Measurements from ENCODE around the gene TEX26. TPM values are rescaled to one million over a fixed set of nuclear protein-coding genes. Genes with fewer than 3 reads are reported as not detected.
A peak's percentile ranks its signal among the peaks of the same experiment; 100 is the strongest.

The TEX26 gene
- total and polyA plus RNA-seq, 10 of the 15 experiments (the other 5 are each of a cell fraction or from before 2014, with no cell fraction given) = not detected

- TF ChIP-seq, protein P1, sequence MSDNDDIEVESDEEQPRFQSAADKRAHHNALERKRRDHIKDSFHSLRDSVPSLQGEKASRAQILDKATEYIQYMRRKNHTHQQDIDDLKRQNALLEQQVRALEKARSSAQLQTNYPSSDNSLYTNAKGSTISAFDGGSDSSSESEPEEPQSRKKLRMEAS (IDR thresholded peaks at IDR 0.05; ENCODE audit: low read depth, low read length) = no peak
- no peak for TF ChIP-seq JUNB (IDR thresholded peaks at IDR 0.05)
- TF ChIP-seq NR2C1 (IDR thresholded peaks at IDR 0.05) = no peak
- TF ChIP-seq POLR2AphosphoS2 (IDR thresholded peaks at IDR 0.05; ENCODE audit: low read depth, low read length) = no peak
- TF ChIP-seq EED (IDR thresholded peaks at IDR 0.05; ENCODE audit: low read depth) = no peak
- TF ChIP-seq SP1 (IDR thresholded peaks at IDR 0.05; ENCODE audit: low read depth, low read length) = no peak
- TF ChIP-seq STAT1 (conservative IDR thresholded peaks at IDR 0.05) = no peak
- peak in 1 of 2 experiments; percentile 24; a peak in 1 of 4 replicates for TF ChIP-seq IKZF2 (IDR thresholded peaks at IDR 0.05)
- TF ChIP-seq FOS (IDR thresholded peaks at IDR 0.05; ENCODE audit: borderline replicate concordance, extremely low read depth, insufficient read length) = no peak
- no peak for TF ChIP-seq YY1 (IDR thresholded peaks at IDR 0.05; ENCODE audit: low read depth, low read length)
- TF ChIP-seq RFX5 (IDR thresholded peaks at IDR 0.05; ENCODE audit: low read depth, low read length) = no peak
- no peak for TF ChIP-seq CBFB (IDR thresholded peaks at IDR 0.05; ENCODE audit: low read depth)
- no peak for TF ChIP-seq FOXK2 (IDR thresholded peaks at IDR 0.05)
- TF ChIP-seq ZNF274 (IDR thresholded peaks at IDR 0.05; ENCODE audit: insufficient read depth, insufficient read length) = no peak
- TF ChIP-seq, protein P2, sequence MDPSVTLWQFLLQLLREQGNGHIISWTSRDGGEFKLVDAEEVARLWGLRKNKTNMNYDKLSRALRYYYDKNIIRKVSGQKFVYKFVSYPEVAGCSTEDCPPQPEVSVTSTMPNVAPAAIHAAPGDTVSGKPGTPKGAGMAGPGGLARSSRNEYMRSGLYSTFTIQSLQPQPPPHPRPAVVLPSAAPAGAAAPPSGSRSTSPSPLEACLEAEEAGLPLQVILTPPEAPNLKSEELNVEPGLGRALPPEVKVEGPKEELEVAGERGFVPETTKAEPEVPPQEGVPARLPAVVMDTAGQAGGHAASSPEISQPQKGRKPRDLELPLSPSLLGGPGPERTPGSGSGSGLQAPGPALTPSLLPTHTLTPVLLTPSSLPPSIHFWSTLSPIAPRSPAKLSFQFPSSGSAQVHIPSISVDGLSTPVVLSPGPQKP (IDR thresholded peaks at IDR 0.05; ENCODE audit: low read depth, low read length) = no peak
Observed at GRCh38 chr13:31011901-31012654, 79.6 kb downstream of the TEX26 start (continued).

Measured in GM12878 (cell line).